Activated naive CD4-positive, alpha-beta T cell treated with anti-CD3 and anti-CD28 coated beads for 36 hours (primary cell): Measurements from ENCODE around the gene KMT5C. TPM values are rescaled to one million over a fixed set of nuclear protein-coding genes. Genes with fewer than 3 reads are reported as not detected.
A peak's percentile ranks its signal among the peaks of the same experiment; 100 is the strongest.

Experiments used
- CTCF ChIA-PET: fragments of 350-600 bp; sonication (Branson Sonifier 250); formaldehyde crosslinking; loops from one replicate; lab custom pipeline; 2021; ENCODE audit warnings: antibody characterized with exemption; lab: Charles Lee
- DNase-seq: peaks from one replicate; pipeline ENCODE4 v3.0.0-alpha.2; 2020
- H3K27ac Mint-ChIP-seq: one replicate; pipeline ENCODE4 v1.8.0; 2021; ENCODE audit warnings: mild to moderate bottlenecking, mixed read lengths
- H3K27me3 Mint-ChIP-seq: one replicate; pipeline ENCODE4 v1.8.0; 2021; ENCODE audit warnings: low read depth, mixed read lengths
- H3K36me3 Mint-ChIP-seq: one replicate; pipeline ENCODE4 v1.8.0; 2021; ENCODE audit warnings: low read depth, mixed read lengths
- H3K4me1 Mint-ChIP-seq: one replicate; pipeline ENCODE4 v1.8.0; 2021; ENCODE audit warnings: low read depth, mixed read lengths
- H3K4me3 Mint-ChIP-seq: one replicate; pipeline ENCODE4 v1.8.0; 2021; ENCODE audit warnings: mild to moderate bottlenecking, moderate library complexity, mixed read lengths
- H3K9me3 Mint-ChIP-seq: one replicate; pipeline ENCODE4 v1.8.0; 2021; ENCODE audit warnings: mixed read lengths
- intact Hi-C: fragments of 100-400 bp; cut with micrococcal nuclease; formaldehyde crosslinking; loops from one replicate; pipeline ENCODE4 v1.15.1; 2023
- total RNA-seq, 2 experiments: library from RNA; stranded (reverse); gene quantifications; one replicate each; pipeline ENCODE4 v1.2.3, GENCODE V29; 2021

KMT5C gene
- total RNA-seq, 2 experiments from 2014 or later, result 45.9 to 47.1 TPM

DNA sequence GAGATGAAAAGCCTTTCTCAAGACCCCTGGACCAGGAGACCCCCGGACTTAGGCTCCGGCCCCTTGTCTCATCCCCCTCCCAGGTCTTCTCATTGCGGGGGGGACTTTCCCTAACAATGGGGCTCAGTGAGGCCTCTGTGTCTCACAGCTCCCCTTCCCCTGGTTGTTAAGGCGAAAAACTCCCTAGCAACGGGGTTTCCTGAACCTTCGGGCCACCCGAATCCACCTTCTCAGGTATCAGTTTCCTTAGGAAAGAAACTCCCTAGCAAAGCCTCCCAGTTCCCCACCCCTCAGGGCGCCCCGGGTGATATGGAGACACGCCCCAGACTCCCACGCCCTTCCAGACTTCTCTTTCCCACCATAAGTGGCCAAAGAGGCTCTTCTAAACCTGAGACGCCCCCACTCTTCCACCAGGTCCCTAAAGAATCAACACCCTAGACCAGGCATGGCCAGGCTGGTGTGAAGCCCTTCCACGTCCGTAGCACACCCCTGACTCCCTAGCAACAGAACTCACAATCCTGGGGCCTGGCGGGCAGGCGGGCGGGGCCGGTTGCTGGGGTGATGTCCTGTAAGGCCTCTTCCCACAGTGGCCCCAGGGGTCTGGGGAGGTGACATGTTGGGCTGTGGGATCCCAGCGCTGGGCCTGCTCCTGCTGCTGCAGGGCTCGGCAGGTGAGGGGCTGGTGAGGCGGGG is 36.7 kb downstream of the KMT5C start, which contains the start of gene TMEM190:
TMEM190 (plus strand) TSS at position 586 of the 693 bp plus-strand sequence; CDS start at position 614, 28 bp downstream.
- H3K27ac Mint-ChIP-seq, result no peak within 1 kb of the TSS
- DNase-seq, result no peak
- H3K27me3 Mint-ChIP-seq, result peaks cover 26% of the 10 kb centered on the region
- no peaks in the 10 kb centered on the region for H3K36me3 Mint-ChIP-seq
- CTCF ChIA-PET, result no interaction called here
- peaks cover 14% of the 10 kb centered on the region for H3K4me1 Mint-ChIP-seq
- intact Hi-C loops, result no loop called here
- no peaks in the 10 kb centered on the region for H3K9me3 Mint-ChIP-seq
- H3K4me3 Mint-ChIP-seq, result no peak within 1 kb of the TSS

GRCh38 chr19:55377356-55378131 is 37.9 kb downstream of the KMT5C start:
- no peak for DNase-seq
- H3K4me3 Mint-ChIP-seq, result no peak overlapping the region
- CTCF ChIA-PET, result interaction anchor here (0.6 kb wide), 2 partner anchors 25 to 85 kb away, joined by 3 to 4 read pairs; no protein-coding TSS in a partner anchor

GRCh38 chr19:55379174-55379573 is 39.5 kb downstream of the KMT5C start:
- CTCF ChIA-PET, result interaction anchor here (0.5 kb wide), 1 partner anchor 112 kb away, joined by 4 read pairs; no protein-coding TSS in a partner anchor
- intact Hi-C loops, result no loop called here
- H3K27ac Mint-ChIP-seq, result no peak overlapping the region

More at GRCh38 chr19:55377356-55378131, 37.9 kb downstream of the KMT5C start:
- Mint-ChIP-seq H3K9me3 (no peaks in the 10 kb centered on the region), H3K27me3 (peaks cover 15% of the 10 kb centered on the region), H3K4me1 (peaks cover 14% of the 10 kb centered on the region), H3K27ac (no peak overlapping the region), H3K36me3 (no peaks in the 10 kb centered on the region)
- intact Hi-C loops, result no loop called here

GRCh38 chr19:55382013-55382412 is 42.3 kb downstream of the KMT5C start:
- no peaks in the 10 kb centered on the region for H3K27me3 Mint-ChIP-seq
- H3K4me3 Mint-ChIP-seq, result no peak overlapping the region
- H3K4me1 Mint-ChIP-seq, result peaks cover 25% of the 10 kb centered on the region
- CTCF ChIA-PET, result interaction anchor here (3.2 kb wide), 1 partner anchor 80 kb away, joined by 26 read pairs; no protein-coding TSS in a partner anchor
- no peak for DNase-seq
- H3K36me3 Mint-ChIP-seq, result peaks cover 14% of the 10 kb centered on the region
- intact Hi-C loops, result no loop called here
- no peaks in the 10 kb centered on the region for H3K9me3 Mint-ChIP-seq
- H3K27ac Mint-ChIP-seq, result no peak overlapping the region

More at GRCh38 chr19:55379174-55379573, 39.5 kb downstream of the KMT5C start:
- Mint-ChIP-seq H3K9me3 (no peaks in the 10 kb centered on the region), H3K4me1 (peaks cover 18% of the 10 kb centered on the region), H3K36me3 (no peaks in the 10 kb centered on the region), H3K27me3 (peaks cover 5% of the 10 kb centered on the region), H3K4me3 (no peak overlapping the region)
- no peak for DNase-seq

- Mint-ChIP-seq H3K36me3 (peaks cover 20% of the 10 kb centered on the region), H3K27me3 (no peaks in the 10 kb centered on the region), H3K4me3 (peak overlapping the region; percentile 84), H3K9me3 (no peaks in the 10 kb centered on the region), H3K4me1 (peaks cover 31% of the 10 kb centered on the region), H3K27ac (peak overlapping the region; percentile 89)
- intact Hi-C loops, result loop anchor here (1.0 kb wide), 2 partner anchors 81 to 170 kb away; no protein-coding TSS in a partner anchor
- CTCF ChIA-PET, result interaction anchor here (1.2 to 3.2 kb wide), 2 partner anchors 80 to 90 kb away, joined by 3 to 26 read pairs; no protein-coding TSS in a partner anchor
- no peak for DNase-seq
Measured at GRCh38 chr19:55382522-55383054, 42.9 kb downstream of the KMT5C start.

DNA sequence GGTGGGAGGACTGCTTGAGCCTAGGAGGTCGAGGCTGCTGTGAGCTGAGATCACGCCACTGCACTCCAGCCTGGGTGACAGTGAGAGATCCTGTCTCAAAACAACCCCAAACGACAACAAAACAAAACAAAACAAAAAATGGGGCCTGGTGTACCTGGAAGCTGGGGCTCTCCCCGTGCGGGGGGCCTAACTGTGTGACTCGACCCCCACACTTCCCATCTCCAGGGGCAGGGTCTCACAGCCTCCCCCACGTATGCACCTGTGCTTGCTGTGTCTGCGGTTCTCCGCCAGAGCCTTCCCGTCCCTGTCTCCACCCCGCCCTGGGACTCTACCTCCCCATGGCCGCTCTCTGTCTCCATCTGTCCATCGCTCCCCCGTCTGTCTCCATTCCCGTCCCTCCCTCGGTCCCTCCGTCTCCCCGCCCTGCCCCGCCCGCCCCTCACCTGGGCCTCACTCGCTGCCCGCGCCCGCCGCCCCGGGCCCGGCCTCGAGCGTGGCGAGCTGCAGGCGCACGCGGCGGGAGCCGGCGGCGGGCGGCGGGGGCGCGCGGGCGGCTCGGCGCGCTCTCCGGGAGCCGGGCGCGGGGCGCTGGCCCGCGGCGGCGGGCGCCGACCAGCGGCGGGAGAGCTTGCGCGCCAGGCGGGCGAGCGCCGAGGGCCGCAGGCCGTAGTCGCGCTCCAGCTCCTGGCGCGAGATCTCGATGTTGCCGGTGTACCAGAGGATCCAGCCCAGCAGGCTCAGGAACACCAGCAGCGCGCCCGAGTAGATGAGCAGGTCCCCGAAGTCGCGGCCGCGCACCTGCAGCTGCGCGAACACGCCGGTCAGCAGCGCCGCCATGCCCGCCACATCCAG is 43.8 kb downstream of the KMT5C start:
- H3K4me1 Mint-ChIP-seq, result peaks cover 40% of the 10 kb centered on the region
- peak overlapping the region; percentile 89 for H3K27ac Mint-ChIP-seq
- CTCF ChIA-PET, result interaction anchor here (1.2 to 3.2 kb wide), 6 partner anchors 25 to 91 kb away, joined by 3 to 26 read pairs (median 4); no protein-coding TSS in a partner anchor
- H3K4me3 Mint-ChIP-seq, result peak overlapping the region; percentile 84
- H3K9me3 Mint-ChIP-seq, result no peaks in the 10 kb centered on the region
- peaks cover 29% of the 10 kb centered on the region for H3K36me3 Mint-ChIP-seq
- peak; percentile 65 for DNase-seq
- intact Hi-C loops, result loop anchor here (1.0 to 2.0 kb wide), 3 partner anchors 82 to 171 kb away; no protein-coding TSS in a partner anchor
- H3K27me3 Mint-ChIP-seq, result no peaks in the 10 kb centered on the region

DNA sequence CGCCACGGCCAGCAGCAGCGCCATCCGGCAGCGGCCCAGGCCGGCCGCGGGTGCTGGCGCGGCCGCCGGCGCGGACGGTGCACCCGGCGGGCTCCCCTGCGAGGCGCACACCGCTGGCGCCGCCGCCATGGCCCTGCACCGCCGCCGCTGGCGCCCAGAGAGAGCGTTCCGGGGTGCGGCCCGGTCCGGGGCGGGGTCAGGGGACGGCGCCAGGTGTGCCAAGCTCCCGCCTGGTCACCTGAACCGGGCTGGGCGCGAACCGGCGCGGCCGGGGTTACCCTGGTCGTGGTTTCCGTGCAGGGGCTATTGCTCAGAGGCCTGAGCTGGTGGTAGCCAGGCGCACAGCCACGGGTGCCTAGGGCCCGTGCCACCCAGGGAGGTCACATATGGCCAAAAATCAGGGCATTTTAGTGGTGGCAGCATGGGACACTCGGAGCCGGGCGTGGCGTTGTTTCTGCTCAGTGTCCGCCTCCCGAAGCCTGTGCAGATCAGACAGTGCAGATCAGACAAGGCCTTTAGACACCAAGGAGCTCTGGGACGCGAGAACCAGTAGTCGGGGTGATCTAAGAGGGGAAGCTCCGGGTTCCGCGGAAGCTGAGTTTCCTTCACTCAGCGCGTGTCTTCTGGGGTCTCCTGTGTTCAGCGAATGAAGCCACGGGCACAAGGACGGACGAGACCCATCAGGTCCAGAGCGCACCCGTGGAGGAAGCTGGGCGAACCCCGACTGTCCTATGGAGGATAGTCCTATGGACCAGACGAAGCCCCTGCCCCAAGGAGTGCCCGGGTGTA is 44.6 kb downstream of the KMT5C start, which contains the start of gene TMEM238:
TMEM238 (minus strand) TSS at position 162 of the 789 bp plus-strand sequence; CDS start at position 129, 33 bp downstream.
- no peaks in the 10 kb centered on the region for H3K27me3 Mint-ChIP-seq

GRCh38 chr19:55384920-55385723 is 45.4 kb downstream of the KMT5C start:
- H3K4me1 Mint-ChIP-seq, result peaks cover 54% of the 10 kb centered on the region
- intact Hi-C loops, result loop anchor here (1.0 to 5.0 kb wide), 10 partner anchors 23 to 923 kb away; partner anchors contain the start of genes FIZ1, HSPBP1, KMT5C and LENG9
- peak; percentile 99 for DNase-seq
- peak overlapping the region; percentile 100 for H3K4me3 Mint-ChIP-seq
- H3K9me3 Mint-ChIP-seq, result no peaks in the 10 kb centered on the region
- no peaks in the 10 kb centered on the region for H3K27me3 Mint-ChIP-seq
- CTCF ChIA-PET, result interaction anchor here (0.6 to 3.2 kb wide), 9 partner anchors 24 to 267 kb away, joined by 3 to 26 read pairs (median 4); no protein-coding TSS in a partner anchor
- peak overlapping the region; percentile 97 for H3K27ac Mint-ChIP-seq
- H3K36me3 Mint-ChIP-seq, result peaks cover 43% of the 10 kb centered on the region

More for the DNA sequence above, 44.6 kb downstream of the KMT5C start, which contains the start of gene TMEM238:
- Mint-ChIP-seq H3K4me1 (peaks cover 47% of the 10 kb centered on the region), H3K27ac (peak within 1 kb of the TSS; percentile 97), H3K9me3 (no peaks in the 10 kb centered on the region), H3K4me3 (peak within 1 kb of the TSS; percentile 100), H3K36me3 (peaks cover 36% of the 10 kb centered on the region)
- intact Hi-C loops, result loop anchor here (2.0 kb wide), 1 partner anchor 92 kb away; no protein-coding TSS in a partner anchor
- CTCF ChIA-PET, result interaction anchor here (0.6 to 3.2 kb wide), 9 partner anchors 25 to 266 kb away, joined by 3 to 26 read pairs (median 4); no protein-coding TSS in a partner anchor
- peak; percentile 50 for DNase-seq

GRCh38 chr19:55385724-55386492 is 46.2 kb downstream of the KMT5C start, which contains the start of gene RPL28:
RPL28 (plus strand) TSS chr19:55385932; CDS start chr19:55386358, 426 bp downstream.
- intact Hi-C loops, result loop anchor here (1.0 to 5.0 kb wide), 10 partner anchors 22 to 924 kb away; partner anchors contain the start of genes FIZ1, HSPBP1, KMT5C and LENG9

More at GRCh38 chr19:55385724-55386492, 46.2 kb downstream of the KMT5C start, which contains the start of gene RPL28:
- Mint-ChIP-seq H3K36me3 (peaks cover 46% of the 10 kb centered on the region), H3K4me1 (peaks cover 59% of the 10 kb centered on the region), H3K27ac (peak within 1 kb of the TSS; percentile 97), H3K4me3 (peak within 1 kb of the TSS; percentile 100), H3K9me3 (no peaks in the 10 kb centered on the region), H3K27me3 (no peaks in the 10 kb centered on the region)
- peak; percentile 99 for DNase-seq
- CTCF ChIA-PET, result no interaction called here
